Esophagus squamous epithelium (tissue), 4 donors: Measurements from ENCODE around the gene SIGLEC8.
"Not testable (repeated sequence)": the region's sequence is repeated elsewhere in the genome, so short reads cannot be mapped to it uniquely, and the experiment has no call there.

Experiments
- POLR2A ChIP-seq, 4 donors: fragments of 450-650 bp; IDR thresholded peaks; one replicate each; pipeline ENCODE4 v1.6.1; 2017; ENCODE audit warnings: antibody characterized with exemption in 4 of 4, mild to moderate bottlenecking in 4 of 4, moderate library complexity in 3 of 4
- TF ChIP-seq, protein P1 (sequence below), 6 experiments: fragments of 450-650 bp in 4 of 6; fragments of 200-600 bp in 2 of 6; sonication (generic) in 2 of 6; IDR thresholded peaks; one replicate each; pipeline ENCODE4 v1.5.1; 2016 to 2019; ENCODE audit warnings: antibody characterized with exemption in 6 of 6, mild to moderate bottlenecking in 4 of 6, moderate library complexity in 4 of 6

GRCh38 chr19:51416422-51416821 is 41.8 kb downstream of the SIGLEC8 start:
- TF ChIP-seq, protein P1, sequence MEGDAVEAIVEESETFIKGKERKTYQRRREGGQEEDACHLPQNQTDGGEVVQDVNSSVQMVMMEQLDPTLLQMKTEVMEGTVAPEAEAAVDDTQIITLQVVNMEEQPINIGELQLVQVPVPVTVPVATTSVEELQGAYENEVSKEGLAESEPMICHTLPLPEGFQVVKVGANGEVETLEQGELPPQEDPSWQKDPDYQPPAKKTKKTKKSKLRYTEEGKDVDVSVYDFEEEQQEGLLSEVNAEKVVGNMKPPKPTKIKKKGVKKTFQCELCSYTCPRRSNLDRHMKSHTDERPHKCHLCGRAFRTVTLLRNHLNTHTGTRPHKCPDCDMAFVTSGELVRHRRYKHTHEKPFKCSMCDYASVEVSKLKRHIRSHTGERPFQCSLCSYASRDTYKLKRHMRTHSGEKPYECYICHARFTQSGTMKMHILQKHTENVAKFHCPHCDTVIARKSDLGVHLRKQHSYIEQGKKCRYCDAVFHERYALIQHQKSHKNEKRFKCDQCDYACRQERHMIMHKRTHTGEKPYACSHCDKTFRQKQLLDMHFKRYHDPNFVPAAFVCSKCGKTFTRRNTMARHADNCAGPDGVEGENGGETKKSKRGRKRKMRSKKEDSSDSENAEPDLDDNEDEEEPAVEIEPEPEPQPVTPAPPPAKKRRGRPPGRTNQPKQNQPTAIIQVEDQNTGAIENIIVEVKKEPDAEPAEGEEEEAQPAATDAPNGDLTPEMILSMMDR (IDR thresholded peaks at IDR 0.05), result not testable (repeated sequence)
- not testable (repeated sequence) for TF ChIP-seq POLR2A (IDR thresholded peaks at IDR 0.05)
